Fibroblast of villous mesenchyme (primary cell): ENCODE results near the gene CFDP1. TPM values are rescaled to one million over a fixed set of nuclear protein-coding genes. Genes with fewer than 3 reads are reported as not detected.

Experiments
- DNase-seq: peaks from one replicate; pipeline ENCODE4 v3.0.0-alpha.2; 2010; ENCODE audit warnings: low read depth
- H3K4me3 ChIP-seq: 2 replicates; pipeline ENCODE4 v1.5.1; 2011; ENCODE audit warnings: low read depth, mild to moderate bottlenecking, low read length
- total RNA-seq: library from RNA; depleted of rRNA; stranded (reverse); fragments of >200 nt; gene quantifications from 2 replicates; pipeline ENCODE4 v1.2.3, GENCODE V29; 2012
- TF ChIP-seq, protein P1 (sequence below): IDR thresholded peaks from 2 replicates; pipeline ENCODE4 v1.5.1; 2012; ENCODE audit warnings: low read depth, mild to moderate bottlenecking, low read length; ENCODE audit not compliant: insufficient read depth

Gene CFDP1
- total RNA-seq, 1 donor = 39.7 TPM

DNA sequence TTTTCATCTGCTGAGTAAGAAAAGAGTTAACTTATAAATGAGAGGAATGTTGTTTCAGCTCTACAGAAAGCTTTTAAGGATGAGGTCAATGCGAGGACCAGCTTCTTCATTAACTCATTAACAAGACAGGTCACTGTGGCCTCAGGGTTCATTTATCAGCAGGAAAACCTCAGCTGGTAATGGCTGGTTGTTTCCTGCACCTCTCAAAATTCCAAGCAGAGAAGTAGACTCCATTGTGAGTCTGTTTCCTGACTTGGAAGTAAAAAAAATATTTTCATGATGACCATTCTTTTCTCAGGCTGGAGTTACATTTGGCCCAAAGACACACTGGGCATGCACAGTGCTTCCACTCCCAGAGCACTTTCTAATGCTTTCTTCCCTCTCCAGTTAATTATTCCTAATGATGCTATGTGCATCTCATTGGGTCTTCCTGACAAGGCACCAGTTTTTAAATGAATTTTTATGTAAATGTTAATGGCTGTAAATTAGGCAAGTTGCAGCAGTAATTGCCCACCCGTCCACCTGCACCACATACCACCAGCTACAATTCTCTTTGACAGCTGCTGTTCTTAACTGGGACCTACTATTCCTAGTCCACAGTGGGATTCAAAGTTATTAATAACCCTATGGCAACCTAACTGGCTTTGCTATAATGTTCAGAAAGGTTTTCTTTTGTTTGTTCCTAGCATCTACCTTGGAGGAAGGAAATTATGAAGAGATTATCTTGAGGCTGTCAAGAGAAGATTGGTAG, 92.4 kb downstream of the CFDP1 start:
- H3K4me3 ChIP-seq = no peak overlapping the region
- TF ChIP-seq, protein P1, sequence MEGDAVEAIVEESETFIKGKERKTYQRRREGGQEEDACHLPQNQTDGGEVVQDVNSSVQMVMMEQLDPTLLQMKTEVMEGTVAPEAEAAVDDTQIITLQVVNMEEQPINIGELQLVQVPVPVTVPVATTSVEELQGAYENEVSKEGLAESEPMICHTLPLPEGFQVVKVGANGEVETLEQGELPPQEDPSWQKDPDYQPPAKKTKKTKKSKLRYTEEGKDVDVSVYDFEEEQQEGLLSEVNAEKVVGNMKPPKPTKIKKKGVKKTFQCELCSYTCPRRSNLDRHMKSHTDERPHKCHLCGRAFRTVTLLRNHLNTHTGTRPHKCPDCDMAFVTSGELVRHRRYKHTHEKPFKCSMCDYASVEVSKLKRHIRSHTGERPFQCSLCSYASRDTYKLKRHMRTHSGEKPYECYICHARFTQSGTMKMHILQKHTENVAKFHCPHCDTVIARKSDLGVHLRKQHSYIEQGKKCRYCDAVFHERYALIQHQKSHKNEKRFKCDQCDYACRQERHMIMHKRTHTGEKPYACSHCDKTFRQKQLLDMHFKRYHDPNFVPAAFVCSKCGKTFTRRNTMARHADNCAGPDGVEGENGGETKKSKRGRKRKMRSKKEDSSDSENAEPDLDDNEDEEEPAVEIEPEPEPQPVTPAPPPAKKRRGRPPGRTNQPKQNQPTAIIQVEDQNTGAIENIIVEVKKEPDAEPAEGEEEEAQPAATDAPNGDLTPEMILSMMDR = no peak
- DNase-seq = peak; percentile 29

DNA sequence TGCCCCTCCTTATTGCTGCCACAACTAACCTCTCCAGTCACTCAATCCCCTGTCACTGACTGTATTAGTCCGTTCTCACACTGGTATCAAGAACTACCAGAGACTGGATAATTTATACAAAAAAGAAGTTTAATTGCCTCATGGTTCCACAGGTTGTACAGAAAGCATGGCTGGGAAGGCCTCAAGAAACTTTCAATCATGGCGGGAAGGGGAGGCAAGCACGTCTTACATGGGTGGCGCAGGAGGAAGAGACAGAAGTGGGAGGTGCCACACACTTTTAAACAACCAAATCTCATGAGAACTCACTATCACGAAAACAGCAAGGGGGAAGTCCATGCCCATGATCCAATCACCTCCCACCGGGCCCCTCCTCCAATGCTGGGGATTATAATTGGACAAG, 95.9 kb downstream of the CFDP1 start:
- DNase-seq = no peak
- TF ChIP-seq, protein P1 = no peak
- H3K4me3 ChIP-seq = no peak overlapping the region

DNA sequence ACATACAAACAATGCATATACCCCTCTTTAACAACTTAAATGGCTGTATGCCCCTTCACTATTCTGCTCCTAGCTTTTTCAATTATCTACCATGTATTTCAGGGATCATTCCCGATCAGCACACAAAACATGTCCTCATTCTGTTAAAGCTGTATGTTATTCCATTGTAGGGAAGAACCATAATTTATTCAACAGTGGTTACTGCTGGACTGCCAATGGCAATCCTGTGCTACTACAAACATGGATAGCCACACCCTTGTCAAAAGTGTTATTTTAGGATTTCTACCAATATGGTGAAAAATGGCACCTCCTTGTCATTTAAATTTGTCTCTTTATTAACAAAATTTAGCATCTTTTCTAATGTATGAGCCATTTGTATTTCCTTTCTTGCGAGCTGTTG, 96.8 kb downstream of the CFDP1 start:
- H3K4me3 ChIP-seq = no peak overlapping the region
- TF ChIP-seq, protein P1 = no peak
- no peak for DNase-seq

DNA sequence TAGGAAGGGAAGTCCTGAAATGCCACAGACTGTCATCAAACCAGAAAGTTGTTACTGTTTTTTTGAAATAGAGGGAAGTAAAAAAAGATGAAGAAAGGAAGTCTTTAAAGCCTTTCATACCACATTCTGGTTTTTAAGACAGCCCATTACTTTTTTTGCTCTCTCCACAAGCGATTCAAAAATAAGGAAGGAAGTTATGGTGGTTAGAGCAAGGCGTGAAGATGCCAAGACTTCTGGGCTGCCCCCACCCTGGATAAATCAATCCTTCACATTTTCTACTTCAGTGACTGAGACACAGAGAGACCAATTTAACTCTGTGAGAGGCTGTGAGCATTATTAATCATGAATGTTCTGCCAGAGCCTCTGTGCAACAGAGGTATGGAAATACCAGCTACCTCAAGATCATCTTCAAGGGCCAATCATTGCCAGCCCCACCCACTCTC, 99.6 kb downstream of the CFDP1 start:
- H3K4me3 ChIP-seq = no peak overlapping the region
- TF ChIP-seq, protein P1 = no peak
- DNase-seq = no peak

DNA sequence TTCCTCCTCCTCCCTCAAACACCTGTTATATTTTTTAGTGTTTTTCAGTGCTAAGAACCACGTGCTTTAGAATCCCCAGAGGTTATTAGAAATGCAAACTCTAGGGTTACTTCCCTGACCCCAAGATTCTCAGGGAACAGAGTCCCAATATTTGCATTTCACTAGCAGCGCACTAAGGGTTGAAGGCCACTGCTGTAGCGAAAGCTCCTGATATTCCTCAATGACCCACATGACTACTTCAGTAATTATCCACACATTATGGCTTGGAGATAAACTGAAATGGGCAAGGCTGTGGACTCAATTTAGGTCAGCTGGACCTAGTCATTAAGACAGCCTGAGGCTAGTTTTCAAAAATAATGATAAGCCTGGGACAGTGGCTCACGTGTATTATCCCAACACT, 103.4 kb downstream of the CFDP1 start:
- no peak overlapping the region for H3K4me3 ChIP-seq
- no peak for DNase-seq
- TF ChIP-seq, protein P1 = no peak

DNA sequence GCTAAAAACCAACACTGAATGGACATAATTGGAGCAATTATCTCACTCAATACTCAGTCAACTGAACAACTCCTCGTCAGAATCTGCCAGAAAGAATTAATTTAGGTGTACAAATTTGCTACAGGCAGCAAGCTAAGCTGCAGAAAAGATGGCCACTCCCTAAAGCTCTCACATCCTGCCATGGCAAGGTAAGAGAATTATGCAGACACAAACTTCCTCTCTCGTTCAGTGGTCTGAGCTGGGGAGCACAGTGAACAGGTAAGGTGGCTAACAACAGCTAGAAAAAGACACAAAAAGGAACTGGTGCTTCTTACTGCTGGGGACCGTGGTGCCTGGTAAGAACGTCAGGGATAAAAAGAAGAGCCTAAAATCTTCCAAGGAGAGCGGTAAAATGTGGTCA, 107.0 kb downstream of the CFDP1 start:
- H3K4me3 ChIP-seq = no peak overlapping the region
- TF ChIP-seq, protein P1 = no peak
- DNase-seq = no peak

DNA sequence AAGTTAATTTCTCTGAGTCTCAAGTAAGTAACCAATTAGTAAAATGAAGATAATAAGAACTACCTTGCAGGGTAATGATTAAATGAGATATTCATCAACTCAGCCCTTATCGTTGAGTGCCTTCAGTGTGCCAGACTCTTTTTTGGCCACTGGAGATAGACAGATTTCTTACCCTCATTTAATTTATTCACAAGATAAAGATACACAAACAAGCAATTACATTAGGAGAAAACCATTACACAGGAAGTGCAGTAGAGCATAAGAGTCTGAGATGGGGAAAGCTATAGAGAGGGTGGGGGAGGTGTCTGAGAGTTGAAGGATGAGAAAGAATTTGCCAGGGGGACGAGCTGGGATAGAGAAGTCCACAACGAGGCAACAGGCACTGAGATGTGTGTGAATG, 109.4 kb downstream of the CFDP1 start:
- no peak overlapping the region for H3K4me3 ChIP-seq
- TF ChIP-seq, protein P1 = no peak
- DNase-seq = no peak
